Right lung (tissue), 5 donors: ENCODE results near the gene TAS2R40. TPM values are rescaled to one million over a fixed set of nuclear protein-coding genes. Genes with fewer than 3 reads are reported as not detected.

Experiments used
- DNase-seq, 2 donors: peaks; one replicate each; pipeline ENCODE4 v3.0.0-alpha.2; 2013
- polyA plus RNA-seq, 5 donors: library from polyadenylated mRNA; unstranded; fragments of 120-200 nt; gene quantifications; one replicate each; pipeline versions ENCODE4 v1.2.1 to v1.2.3, GENCODE V29; 2013; ENCODE audit warnings: inconsistent platforms in 1 of 5, low replicate concordance in 1 of 5; ENCODE audit not compliant: insufficient read length in 5 of 5, insufficient read depth in 1 of 5

The TAS2R40 gene
- polyA plus RNA-seq, 5 donors: not detected

DNA sequence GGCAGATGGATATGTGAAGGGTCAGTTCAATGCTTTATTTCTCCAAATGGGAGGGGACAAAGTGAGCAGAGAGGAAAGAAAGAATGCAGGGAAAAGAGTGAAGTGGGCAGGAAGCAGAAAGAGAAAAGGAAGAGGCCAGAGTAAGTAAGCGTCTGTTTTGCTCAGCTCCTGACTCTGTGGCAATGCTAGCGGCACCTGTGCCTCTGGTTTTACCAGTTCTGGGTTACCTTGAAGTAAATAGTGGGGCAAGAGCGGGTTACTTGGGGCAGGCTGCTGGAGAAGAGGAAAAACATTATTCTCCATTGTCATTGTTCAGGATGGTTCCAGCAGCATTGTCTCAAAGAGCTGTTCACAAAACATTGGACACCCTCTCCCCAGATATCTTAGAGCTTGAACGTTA is 1.9 kb downstream of the TAS2R40 start:
- no peak for DNase-seq

GRCh38 chr7:143225047-143225446 is 3.2 kb downstream of the TAS2R40 start:
- no peak for DNase-seq

DNA sequence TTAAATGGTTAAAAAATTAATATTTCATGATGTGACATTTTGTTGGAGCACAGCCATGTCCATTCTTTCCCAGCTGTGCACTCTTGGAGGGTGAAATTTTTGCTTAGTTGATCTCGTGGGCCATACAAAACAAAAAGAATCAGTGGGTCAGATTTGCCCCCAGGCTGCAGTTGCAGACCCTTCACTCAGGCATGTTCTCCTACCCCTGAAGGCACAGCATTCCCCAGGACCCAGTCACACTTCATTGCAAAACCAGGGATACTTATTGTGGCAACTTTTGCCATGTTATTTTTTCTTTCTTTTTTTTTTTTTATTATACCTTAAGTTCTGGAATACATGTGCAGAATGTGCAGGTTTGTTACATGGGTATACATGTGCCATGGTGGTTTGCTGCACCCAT is 6.0 kb downstream of the TAS2R40 start:
- DNase-seq: no peak

DNA sequence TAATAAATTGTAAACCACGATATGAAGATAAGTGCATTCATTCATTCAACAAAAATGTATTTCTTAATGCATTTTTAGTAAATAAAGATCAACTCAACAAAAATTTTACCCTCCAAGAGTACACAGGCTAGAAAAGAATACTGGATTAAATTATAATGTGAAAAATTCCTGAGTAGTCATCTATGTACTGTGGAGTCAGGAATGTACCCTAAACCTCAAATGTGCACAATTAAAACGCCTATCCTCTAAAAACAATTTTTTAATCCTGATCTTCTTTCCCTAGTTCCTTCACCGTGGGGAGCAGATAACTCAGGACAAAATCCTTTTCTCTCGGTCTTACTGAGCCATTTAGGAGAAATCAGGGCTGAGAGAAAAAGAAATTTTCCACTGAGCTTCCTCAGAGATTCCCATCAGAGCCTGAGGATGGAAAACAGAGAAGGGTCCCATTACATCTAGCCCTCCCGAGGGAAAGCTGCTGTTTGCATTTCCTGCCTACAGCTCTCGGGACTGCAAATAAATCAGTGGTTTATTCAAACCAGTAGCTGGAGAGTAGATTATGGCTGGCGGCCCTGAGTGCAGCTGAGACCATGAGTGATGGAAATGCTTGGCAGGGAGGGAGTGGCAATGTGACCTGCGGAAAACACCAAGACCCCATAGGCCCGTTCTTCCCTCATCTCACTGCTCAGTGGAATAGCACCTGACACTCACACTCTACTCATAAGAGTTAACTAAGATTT is 7.4 kb downstream of the TAS2R40 start:
- no peak for DNase-seq

DNA sequence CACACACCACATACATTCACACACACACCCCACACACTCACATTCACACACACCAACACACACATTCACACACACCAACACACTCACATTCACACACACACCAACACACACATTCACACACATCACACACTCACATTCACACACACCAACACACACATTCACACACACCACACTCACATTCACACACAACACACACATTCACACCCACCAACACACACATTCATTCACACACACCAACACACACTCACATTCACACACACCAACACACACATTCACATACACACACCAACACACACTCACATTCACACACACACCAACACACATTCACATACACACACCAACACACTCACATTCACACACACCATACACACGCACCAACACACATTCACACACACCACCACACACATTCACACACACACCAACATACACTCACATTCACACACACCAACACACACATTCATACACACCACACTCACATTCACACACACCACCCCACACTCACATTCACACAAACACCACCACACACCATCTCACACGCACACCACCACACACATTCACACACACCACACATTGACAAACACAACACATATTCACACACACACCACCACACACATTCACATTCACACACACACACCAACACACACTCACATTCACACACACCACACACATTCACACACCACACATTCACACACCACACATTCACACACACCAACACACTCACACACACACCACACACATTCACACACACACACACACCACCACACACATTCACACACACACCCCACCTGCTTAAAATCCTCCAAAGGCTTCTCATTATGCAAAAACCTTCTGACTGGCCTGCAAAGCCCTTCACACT is 9.0 kb downstream of the TAS2R40 start:
- DNase-seq: no peak

- no peak for DNase-seq
These were observed 12.1 kb downstream of the TAS2R40 start for GRCh38 chr7:143233816-143234532.

DNA sequence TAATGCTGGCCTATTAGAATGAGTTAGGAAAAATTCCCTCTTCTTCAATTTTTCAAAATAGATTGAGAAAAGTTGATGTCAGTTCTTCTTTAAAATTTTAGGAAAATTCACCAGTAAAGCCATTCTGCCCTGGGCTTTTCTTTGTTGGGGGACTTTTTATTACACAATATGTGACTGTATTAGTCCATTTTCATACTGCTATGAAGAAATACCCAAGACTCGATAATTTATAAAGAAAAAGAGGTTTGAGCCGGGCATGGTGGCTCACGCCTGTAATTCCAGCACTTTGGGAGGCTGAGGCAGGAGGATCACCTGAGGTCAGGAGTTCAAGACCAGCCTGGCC is 12.7 kb downstream of the TAS2R40 start:
- no peak for DNase-seq

GRCh38 chr7:143235561-143235960 is 13.7 kb downstream of the TAS2R40 start:
- DNase-seq: no peak

- DNase-seq: no peak
These were observed 14.7 kb downstream of the TAS2R40 start for GRCh38 chr7:143236408-143236990.

DNA sequence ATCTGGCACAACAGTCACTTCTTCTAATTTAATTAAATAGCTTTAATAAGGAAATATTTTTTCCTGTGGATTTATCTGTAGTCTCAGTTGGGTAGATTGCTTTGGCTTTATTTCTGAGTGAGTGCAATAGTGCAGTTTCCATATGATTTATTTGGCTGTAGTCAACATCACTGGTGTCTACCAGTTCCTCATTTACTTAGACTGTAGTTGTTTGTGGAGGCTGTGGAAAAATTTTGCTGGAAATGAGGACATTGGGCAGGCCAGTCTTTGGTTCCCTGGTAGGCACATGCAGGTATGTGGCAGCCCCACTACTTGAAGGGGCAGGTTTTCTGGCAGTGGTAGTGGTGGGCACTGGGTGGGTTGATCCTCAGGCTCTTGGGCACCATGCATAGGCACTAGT is 15.5 kb downstream of the TAS2R40 start:
- no peak for DNase-seq

DNA sequence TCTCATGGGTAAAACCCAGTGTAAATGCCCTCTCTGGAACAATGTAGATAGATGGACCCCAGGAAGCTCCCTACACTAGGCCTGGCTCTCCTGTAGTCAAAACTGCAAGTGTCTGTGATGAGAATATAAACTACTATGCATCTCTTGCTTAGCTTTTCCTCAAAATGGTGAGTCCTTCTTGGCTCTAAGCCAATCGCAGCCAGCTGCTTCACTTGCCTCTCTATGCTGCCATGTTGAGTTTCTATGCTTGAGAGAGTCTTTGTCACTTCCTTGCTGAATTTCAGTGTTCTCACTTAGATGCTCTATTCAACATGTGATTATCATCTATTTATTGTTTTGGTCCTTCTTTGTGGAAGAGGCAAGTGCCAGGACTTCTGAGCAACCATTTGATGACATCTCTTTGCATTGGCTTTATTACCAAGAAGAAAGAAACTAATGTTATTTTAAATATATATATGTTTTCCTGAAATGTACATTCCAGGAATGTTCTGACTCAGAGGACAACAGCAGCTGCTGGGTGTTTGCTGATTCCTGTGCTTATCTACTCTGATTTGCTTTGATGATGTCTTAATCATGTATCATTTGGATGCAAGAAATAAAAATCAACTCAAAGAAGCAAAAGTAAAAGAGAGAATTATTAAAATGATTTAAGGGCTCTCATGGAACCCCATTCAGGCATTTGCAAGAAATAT is 16.6 kb downstream of the TAS2R40 start:
- DNase-seq: no peak

GRCh38 chr7:143239813-143240212 is 18.0 kb downstream of the TAS2R40 start:
- no peak for DNase-seq

DNA sequence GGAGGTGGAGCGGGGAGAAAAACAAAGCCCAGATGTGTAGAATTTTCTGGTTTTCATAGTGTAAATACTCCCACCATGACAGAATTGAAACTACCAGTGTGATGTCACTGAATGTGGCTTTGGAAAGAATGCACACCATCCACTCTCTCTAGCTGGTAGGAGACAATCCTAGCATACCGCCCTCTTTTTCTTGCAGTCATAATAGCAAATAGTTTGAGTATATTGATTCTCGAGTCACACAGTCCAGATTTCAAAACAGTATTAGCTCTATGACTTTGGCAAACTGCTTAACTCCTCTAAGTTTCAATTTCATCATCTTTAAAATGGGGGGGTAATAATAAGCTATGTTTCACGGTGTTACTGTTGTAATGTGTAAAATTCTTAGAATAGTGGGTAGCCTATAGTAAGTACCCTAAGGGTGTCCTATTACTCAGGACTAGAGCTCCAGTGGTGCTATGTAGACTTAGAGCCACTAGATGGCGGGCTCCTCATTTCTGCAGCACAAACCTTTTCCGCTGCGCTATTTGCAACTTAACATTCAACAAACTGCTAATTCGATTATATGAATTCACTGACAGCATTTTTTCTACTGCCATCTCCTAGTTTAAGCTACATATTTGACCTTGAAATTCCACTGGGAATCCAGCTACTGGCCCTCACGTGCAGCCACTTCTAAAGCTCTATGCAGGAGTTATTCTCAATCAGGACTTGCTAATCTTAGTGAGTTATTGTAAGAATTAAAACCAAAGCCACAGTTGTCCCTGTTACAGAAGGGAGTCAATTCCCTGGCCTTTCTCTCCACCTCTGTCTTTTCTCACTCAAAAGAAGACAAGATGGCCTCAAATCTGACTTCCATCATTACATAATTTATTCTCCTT is 18.7 kb downstream of the TAS2R40 start:
- DNase-seq: peak; percentile 55 to 77

GRCh38 chr7:143242306-143242705 is 20.5 kb downstream of the TAS2R40 start:
- DNase-seq: no peak

DNA sequence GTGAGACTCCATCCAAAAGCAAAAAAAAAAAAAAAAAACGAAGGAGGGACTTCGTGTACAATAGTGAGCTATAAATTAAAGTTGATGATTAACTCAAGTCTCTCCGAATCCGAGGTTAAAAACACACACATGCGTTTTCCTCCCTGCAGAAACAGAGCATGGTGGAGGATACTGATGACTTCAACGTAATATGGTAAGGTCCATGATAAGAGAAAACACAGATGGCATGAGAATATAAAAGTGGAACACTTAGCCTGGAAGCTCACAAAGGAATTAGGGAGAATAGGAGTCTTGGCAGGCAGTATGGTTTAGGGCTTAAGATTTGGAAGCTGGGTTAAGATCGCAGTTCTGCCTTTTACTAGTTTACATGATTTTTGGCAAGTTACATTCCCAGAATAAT is 21.3 kb downstream of the TAS2R40 start:
- DNase-seq: no peak

GRCh38 chr7:143243614-143244013 is 21.8 kb downstream of the TAS2R40 start:
- peak in 1 of 2 donors; percentile 11 for DNase-seq

DNA sequence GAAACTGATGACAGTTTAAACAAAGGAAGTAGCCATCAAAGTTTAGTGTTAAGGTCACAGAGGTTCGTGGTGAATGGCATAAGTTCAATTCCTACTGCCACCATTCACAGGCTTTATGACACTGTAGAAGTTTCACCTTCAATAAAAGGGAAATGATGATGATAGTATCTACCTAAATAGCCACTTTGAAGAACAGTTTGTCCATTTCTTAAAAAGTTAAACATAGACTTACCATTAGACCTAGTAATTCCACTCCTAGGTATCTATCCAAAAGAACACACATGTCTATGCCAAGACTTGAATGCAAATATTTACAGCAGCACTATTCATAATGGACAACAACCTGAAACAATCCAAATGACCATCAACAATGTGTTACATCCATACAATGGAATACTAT is 22.5 kb downstream of the TAS2R40 start:
- no peak for DNase-seq

DNA sequence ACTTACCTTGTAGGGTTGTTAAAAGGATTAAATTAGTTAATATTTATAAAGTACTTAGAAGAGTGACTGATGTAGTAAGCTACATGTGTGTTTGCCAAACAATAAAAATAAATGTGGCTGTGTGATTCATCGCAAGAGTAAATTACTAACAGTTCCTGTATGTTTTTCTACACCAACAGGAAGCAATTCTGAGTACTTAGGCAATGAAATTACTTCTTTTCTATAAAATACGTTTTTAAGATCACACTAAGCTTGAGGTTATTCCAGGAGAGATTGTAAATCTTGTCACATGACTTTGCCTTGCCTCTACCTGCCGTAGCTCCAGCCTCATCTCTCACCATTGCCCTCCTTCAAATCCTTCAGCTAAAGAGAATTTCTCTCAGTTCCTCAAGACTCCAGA is 23.3 kb downstream of the TAS2R40 start:
- DNase-seq: no peak

- no peak for DNase-seq
These were observed 25.5 kb downstream of the TAS2R40 start for GRCh38 chr7:143247372-143247771.

DNA sequence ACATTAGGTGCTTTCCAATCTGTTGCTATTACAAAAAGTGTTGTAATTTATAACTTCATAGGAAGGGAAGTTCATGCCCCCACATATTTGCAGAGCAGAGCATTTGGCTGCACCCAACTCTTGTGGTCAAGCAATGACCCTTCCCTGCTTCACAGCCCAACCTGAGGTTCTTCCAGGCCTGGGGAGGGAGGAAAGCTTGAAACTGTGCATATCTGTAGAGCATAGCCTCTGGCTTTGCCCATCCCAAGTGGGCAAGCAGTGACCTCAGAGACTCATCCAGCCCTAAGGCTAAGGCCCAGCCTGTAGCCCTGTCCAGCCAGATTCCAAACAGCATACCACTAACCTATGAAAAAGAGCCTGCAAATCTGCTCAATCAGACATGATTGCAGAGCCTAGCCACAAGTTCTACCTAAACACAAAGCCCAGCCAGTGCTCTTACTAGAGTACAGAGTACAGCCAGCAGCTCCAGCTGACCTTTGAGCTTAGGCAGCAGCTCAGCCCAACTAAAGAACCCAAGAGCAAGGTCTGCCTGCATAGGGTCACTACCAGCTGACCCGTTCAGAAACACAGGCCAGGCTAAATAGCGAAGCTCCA is 27.0 kb downstream of the TAS2R40 start:
- DNase-seq: no peak
